Left lung (tissue), 10 donors: Measurements from ENCODE around the gene BTBD9. TPM values are rescaled to one million over a fixed set of nuclear protein-coding genes. Genes with fewer than 3 reads are reported as not detected.

ENCODE experiments used
- ATAC-seq: fragments of 200-7000 bp; cut with Tn5 transposase; one replicate; pipeline ENCODE4 v1.9.1; 2020; ENCODE audit warnings: moderate library complexity
- DNase-seq, 4 donors: peaks; one replicate each; pipeline ENCODE4 v3.0.0-alpha.2; 2013 to 2020
- H3K27ac ChIP-seq, 2 donors: fragments of 200-600 bp; sonication (generic) in 1 of 2; one replicate each; pipeline versions ENCODE4 v1.5.0 to v1.8.0; 2020 to 2021
- H3K27me3 ChIP-seq, 2 donors: fragments of 200-600 bp; sonication (generic) in 1 of 2; one replicate each; pipeline versions ENCODE4 v1.5.0 to v1.8.0; 2020 to 2021
- H3K36me3 ChIP-seq, 2 donors: fragments of 200-600 bp; sonication (generic) in 1 of 2; one replicate each; pipeline versions ENCODE4 v1.5.0 to v1.8.0; 2020 to 2021
- H3K4me1 ChIP-seq, 2 donors: fragments of 200-600 bp; one replicate each; pipeline ENCODE4 v1.8.0; 2021
- H3K4me3 ChIP-seq, 2 donors: fragments of 200-600 bp; sonication (generic) in 1 of 2; one replicate each; pipeline versions ENCODE4 v1.5.0 to v1.8.0; 2020 to 2021; ENCODE audit warnings: mild to moderate bottlenecking in 1 of 2
- H3K9me3 ChIP-seq, 2 donors: fragments of 200-600 bp; sonication (generic) in 1 of 2; one replicate each; pipeline versions ENCODE4 v1.5.0 to v1.8.0; 2020 to 2021
- intact Hi-C, 2 donors: fragments of 100-400 bp; cut with DNase I; formaldehyde crosslinking; loops; one replicate each; pipeline versions ENCODE4 v1.11.2 to v1.14.2; 2022
- polyA plus RNA-seq, 6 donors: library from polyadenylated mRNA; unstranded; fragments of 120-200 nt; gene quantifications; one replicate each; pipeline ENCODE4 v1.2.1, GENCODE V29; 2013; ENCODE audit not compliant: insufficient read length in 6 of 6
- total RNA-seq, 2 donors: library from RNA; stranded (reverse); fragmentation: NEBNext Ultra II Directional; extraction: Animal tissue kit (Norgen Biotek cat#: 25700); gene quantifications; one replicate each; pipeline ENCODE4 v1.2.1, GENCODE V29; 2021
- TF ChIP-seq, protein P1 (sequence below), 2 donors: fragments of 200-600 bp; sonication (generic) in 1 of 2; IDR thresholded peaks; one replicate each; pipeline versions ENCODE4 v1.5.0 to v1.8.0; 2021; ENCODE audit warnings: antibody characterized with exemption in 2 of 2
- donor health status: DM: no; HTN: yes; CAD: no.
- donor health status: DM: no; HTN: no; CAD: no.

BTBD9 gene
- total and polyA plus RNA-seq, 8 donors = 14.2 to 44.0 (median 16.0) TPM

DNA sequence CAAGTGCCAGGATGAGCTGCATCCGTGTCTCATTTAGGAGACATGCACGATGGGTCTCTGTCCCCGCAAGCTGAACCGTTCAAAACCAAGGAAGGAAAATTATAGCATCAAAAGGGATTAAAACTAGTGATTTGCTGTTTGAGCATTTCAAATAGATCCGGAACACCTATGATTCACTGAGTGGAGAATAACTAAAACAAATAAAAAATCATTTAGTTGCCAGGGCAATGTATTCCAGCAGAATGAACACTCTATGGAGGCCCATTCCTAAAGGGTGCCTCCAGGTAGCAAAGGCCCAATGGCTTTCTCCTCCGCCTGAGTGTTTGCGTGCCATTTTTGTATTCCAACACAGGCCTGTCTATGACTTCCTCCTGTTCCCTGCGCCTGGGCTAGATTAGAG is 465.4 kb downstream of the BTBD9 start:
- ATAC-seq (no peak), DNase-seq (no peak)
- Histone ChIP-seq H3K9me3 (no peaks in the 10 kb centered on the region), H3K27ac (no peak overlapping the region), H3K4me3 (no peak overlapping the region), H3K36me3 (peaks cover 0 to 24% of the 10 kb centered on the region in 2 donors), H3K4me1 (no peaks in the 10 kb centered on the region), H3K27me3 (no peaks in the 10 kb centered on the region)
- TF ChIP-seq, protein P1, sequence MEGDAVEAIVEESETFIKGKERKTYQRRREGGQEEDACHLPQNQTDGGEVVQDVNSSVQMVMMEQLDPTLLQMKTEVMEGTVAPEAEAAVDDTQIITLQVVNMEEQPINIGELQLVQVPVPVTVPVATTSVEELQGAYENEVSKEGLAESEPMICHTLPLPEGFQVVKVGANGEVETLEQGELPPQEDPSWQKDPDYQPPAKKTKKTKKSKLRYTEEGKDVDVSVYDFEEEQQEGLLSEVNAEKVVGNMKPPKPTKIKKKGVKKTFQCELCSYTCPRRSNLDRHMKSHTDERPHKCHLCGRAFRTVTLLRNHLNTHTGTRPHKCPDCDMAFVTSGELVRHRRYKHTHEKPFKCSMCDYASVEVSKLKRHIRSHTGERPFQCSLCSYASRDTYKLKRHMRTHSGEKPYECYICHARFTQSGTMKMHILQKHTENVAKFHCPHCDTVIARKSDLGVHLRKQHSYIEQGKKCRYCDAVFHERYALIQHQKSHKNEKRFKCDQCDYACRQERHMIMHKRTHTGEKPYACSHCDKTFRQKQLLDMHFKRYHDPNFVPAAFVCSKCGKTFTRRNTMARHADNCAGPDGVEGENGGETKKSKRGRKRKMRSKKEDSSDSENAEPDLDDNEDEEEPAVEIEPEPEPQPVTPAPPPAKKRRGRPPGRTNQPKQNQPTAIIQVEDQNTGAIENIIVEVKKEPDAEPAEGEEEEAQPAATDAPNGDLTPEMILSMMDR (IDR thresholded peaks at IDR 0.05) = no peak
- intact Hi-C loops = no loop called here

GRCh38 chr6:38173909-38174308 is 465.8 kb downstream of the BTBD9 start:
- H3K27ac ChIP-seq = no peak overlapping the region

DNA sequence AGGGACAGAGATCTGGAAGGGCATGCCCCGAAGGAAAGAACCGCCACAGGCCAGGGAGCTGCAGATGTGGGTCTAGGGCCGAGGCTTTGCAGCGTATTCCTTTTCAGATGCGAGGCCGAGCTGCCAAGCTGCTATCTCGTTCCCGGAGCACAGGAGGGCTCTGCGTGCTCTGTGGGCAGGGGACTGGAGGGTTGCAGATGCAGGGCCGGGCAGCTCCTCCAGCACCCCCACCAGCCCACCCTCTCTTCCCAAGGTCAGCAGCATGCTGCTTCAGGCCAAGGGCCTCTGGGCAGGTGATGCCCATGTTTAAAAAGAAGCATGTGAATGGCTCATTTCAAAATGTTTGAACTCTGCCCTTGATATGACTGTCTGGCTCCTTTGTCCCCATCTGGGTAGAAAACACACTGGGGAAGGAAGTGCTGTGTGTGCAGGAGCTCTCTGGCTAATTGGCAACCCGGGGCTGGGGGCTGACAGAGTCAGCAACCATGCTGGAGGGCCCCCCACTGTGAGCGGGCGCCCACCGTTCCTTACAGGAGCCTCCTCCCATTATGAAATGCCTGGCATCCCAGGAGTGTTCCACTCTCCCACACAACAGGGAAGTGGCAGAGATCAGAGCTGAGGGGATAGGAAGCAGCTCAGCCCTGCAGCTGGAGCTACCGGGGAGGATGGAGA is 466.9 kb downstream of the BTBD9 start:
- Histone ChIP-seq H3K27ac (no peak overlapping the region), H3K36me3 (peaks cover 0 to 24% of the 10 kb centered on the region in 2 donors), H3K9me3 (no peaks in the 10 kb centered on the region), H3K4me1 (no peaks in the 10 kb centered on the region), H3K27me3 (no peaks in the 10 kb centered on the region), H3K4me3 (no peak overlapping the region)
- TF ChIP-seq, protein P1 (IDR thresholded peaks at IDR 0.05) = no peak
- intact Hi-C loops = no loop called here
- ATAC-seq (no peak), DNase-seq (no peak)

More at GRCh38 chr6:38173909-38174308, 465.8 kb downstream of the BTBD9 start:
- no peak overlapping the region for H3K4me3 ChIP-seq
- DNase-seq = no peak
- H3K27me3 ChIP-seq = no peaks in the 10 kb centered on the region
- no peaks in the 10 kb centered on the region for H3K4me1 ChIP-seq
- ATAC-seq = no peak
- intact Hi-C loops = no loop called here
- H3K9me3 ChIP-seq = no peaks in the 10 kb centered on the region
- peaks cover 0 to 24% of the 10 kb centered on the region in 2 donors for H3K36me3 ChIP-seq
- TF ChIP-seq, protein P1 (IDR thresholded peaks at IDR 0.05) = no peak

DNA sequence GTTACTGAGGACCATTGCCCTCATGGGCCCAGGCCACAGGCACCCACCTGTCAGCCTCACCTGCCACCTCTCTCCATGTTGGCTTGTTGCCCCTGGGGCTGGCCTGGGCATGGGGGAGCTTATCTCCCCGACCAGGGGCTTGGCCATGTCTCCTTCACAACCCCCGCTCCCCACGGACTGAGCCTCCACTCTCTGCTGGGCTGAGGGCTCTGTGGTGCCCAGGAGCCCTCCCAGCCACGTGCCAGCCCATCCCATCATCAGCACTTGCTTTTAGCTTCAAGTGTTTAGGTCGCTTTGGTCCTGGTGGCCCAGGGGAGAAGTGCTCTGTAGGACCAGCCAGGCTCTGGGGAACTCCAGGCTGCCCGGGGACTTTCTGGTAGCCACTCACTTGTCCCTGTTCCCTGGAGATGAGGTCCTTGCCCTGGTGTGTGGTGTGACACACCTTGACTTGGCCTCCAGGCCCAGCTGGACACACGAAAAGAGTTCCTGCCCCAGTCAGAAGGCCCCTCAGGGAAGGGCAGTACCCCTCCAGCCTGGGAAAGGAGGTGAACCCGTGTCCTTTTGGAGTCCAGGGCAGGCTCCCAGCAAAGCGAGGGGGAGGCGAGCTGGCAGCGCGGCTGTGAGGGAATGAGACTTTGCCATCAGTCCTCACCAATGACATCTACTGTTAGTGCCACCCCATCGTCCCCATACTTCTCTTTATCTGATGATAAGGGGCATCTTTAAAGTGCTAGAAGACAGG is 467.6 kb downstream of the BTBD9 start:
- no peak for DNase-seq
- peaks cover 0 to 24% of the 10 kb centered on the region in 2 donors for H3K36me3 ChIP-seq
- TF ChIP-seq, protein P1 (IDR thresholded peaks at IDR 0.05) = no peak
- ATAC-seq = no peak
- intact Hi-C loops = no loop called here
- H3K9me3 ChIP-seq = no peaks in the 10 kb centered on the region
- no peaks in the 10 kb centered on the region for H3K4me1 ChIP-seq
- H3K4me3 ChIP-seq = no peak overlapping the region
- H3K27ac ChIP-seq = no peak overlapping the region
- H3K27me3 ChIP-seq = no peaks in the 10 kb centered on the region

DNA sequence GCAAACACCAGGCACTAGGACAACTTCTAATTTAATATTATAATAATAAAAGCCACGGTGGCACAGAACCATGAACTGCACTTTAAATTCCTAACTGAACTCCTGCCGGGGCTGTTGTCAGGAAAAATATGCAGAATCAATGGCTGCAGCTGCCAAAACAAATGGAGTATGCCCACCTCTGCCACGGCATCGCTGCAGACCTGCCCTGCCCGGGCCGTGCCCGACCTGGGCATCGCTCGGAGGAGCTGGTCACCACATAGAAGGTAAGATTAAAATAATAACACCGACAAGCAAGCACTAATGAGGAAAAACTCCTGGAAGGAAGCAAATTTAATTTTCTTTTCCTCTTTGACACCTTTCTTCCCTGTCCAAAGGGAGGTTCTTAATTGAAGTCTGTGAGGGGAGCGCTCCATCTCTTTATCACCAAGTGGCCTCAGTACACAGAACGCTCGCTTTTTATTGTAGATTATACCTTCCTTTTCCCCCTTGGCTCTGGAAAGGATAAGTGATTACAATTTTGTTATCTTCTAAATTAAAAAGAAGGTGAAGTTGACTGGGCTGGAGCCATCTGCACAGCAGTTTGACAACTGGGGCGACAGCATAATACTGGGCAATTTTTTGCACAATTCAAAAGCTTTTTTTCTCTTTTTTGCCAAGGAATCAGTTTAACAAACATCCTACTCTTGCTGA is 468.9 kb downstream of the BTBD9 start:
- no peak overlapping the region for H3K4me3 ChIP-seq
- ATAC-seq = no peak
- no peak overlapping the region for H3K27ac ChIP-seq
- H3K27me3 ChIP-seq = no peaks in the 10 kb centered on the region
- peaks cover 0 to 24% of the 10 kb centered on the region in 2 donors for H3K36me3 ChIP-seq
- no peaks in the 10 kb centered on the region for H3K4me1 ChIP-seq
- no peak for DNase-seq
- H3K9me3 ChIP-seq = no peaks in the 10 kb centered on the region
- TF ChIP-seq, protein P1 (IDR thresholded peaks at IDR 0.05) = no peak
- intact Hi-C loops = no loop called here
